Activated T-cell treated with anti-CD3 and anti-CD28 coated beads, Interleukin-2, amount 50 U/mL, for 1 hour (primary cell): Measurements from ENCODE around the gene RFX2.

Source experiments
- DNase-seq: peaks from one replicate; pipeline ENCODE4 v3.0.0-alpha.2; 2020

The RFX2 gene

DNA sequence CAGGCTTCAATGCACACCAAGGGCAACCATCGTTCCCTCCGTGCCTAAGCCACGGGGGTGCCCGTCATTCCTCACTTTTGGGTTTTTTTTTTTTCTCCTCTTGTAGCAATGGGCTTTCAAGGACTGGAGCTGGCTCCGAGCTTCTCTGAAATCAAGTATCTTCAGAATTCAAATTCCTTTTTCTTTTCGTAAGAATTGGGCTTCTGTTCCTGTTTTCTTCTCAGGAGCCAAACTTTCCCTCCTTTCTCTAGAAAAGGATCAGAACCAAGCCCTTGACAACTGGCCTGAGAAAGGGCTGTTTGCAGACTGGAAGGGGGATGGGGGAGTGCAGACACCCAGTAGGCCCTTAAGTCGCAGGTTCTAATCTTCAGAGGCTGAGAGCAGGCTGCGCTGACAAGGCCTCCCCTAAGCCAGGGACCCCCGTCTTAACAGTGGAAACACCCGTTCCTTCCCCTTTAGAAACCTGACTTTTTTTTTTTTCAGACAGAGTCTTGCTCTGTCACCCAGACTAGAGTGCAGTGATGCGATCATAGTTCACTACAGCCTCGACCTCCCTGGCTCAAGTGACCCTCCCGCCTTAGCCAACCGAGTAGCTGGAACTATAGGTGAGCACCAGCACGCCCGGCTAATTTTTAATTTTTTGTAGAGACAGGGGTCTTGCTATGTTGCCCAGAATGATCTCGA, 51.6 kb downstream of the RFX2 start:
- DNase-seq: no peak

DNA sequence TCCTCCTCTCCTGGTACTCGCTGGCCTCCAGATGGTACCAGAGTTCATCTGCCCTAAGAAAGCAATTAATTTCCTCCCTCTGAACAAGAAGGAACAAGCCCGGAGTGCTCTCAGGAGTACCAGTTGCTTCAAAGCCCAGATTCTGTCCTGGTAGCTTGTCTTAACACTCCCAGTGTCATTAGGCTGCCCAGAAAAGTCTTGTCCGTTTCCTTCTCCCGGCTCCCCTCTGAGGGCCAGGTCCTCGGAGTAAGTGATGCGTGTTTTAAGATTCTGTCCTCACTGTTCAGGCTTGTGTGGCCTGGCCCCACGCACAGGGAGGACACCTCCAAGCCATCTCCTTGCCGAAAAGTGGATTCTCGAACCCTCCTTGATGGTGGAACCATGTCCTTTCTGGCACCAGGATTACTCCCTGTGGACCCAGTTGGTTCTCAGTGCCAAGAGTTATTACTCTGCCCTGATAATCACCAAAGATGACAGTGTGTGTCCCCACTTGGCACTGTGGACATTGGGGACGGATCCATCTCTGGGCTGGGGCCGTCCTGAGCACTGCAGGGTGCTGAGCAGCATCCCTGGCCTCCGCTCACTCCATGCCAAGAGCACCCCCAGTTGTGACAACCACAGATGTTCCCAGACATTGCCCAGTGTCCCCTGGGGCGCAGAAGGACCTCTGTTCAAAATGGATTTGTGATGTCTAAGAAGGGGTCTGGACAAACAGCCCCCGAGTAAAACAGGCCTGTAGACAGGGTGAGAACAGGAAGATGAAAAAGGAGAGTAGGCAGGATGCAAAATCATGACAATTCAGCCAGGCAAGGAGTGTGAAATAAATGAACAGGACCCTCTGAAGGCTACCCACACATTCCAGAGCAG, 52.4 kb downstream of the RFX2 start:
- no peak for DNase-seq

DNA sequence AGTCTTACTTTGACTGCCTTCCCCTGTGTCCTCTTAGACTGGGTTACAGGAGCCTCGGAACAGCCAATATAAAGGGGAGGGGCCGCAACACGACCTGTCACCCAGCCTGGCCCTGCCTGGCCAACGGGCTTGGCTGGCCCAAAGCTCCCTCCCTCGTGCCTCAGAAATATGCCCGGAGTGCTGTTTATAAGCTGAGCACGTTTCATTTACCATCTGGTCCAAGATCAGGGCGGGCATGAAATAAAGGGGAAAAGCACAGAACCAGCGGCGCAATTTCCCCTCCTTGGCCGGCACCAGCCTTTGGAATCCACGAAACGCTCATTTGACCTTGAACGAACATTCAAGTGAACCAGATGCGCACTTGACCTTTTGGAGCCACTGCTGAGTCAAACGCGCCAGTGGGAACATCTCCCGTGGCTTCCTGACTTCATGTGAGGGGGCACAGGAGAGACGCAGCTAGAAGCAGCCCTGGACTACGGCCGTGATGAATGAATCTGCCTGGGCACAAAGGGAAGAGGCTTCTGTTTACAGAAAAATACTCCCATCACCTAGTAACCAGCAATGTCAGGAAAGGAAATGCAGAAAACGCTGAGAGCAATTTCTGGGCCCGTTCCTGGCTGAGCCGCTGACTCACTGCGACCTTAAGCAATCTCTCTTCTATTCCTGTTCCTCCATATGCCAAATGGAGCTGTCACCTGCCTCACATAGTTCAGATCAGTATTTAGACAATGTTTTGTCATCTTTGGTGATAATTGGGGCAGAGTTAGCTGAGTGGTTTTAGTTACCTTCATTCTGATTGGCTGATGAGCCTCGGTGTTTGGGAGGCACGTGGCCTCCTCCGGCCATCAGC, 53.3 kb downstream of the RFX2 start:
- no peak for DNase-seq

DNA sequence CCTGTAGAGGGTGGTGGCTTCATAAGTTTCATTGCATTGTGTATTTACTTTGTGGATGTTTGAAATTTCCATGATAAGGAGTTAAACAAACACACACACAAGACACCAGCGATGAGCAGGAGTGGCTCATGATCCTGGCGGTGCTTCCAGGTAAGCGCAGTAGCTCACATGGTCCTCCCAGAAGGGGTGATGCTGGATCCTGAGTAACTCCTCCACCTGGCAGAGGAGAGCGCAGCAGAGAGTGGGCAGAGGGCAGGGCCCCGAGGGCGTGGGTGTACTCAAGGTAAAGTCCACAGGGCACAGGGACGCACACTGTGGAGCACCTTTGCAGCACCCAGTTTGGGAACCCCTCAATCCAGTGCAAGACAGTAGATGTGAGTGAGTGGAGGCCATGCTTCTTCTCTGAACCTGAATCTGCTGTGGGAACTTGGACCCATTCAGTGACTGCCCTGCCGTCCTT, 54.0 kb downstream of the RFX2 start:
- DNase-seq: no peak

DNA sequence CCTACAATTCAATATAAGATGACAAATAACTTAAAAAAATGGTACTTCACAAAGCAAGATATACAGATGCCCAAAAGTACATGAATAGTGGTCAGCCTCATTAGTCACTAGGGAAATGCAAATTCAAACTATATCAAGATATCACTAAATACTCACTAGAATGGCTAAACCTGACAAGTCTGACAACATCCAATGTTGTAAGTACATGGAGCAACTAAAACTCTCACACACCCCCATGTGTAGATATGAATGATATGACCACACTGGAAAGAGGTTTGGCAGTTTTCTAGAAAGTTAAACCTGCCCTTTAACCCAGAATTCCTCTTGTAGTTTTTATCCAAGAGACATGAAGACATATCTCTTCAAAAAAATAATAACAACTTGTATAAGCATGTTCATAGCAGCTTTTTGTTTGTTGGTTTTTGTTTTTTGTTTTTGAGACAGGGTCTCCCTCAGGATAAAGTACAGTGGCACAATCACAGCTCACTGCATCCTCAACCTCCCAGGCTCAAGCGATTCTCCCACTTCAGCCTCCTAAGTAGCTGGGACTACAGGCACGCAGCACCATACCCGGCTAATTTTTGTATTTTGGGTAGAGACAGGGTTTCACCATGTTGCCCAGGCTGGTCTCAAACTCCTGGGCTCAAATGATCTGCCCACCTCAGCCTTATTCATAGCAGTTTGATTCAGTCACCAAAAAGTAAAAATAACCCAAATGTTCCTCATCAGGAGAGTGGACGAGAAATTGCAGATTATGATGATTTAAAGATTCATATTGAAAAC, 55.1 kb downstream of the RFX2 start:
- no peak for DNase-seq

DNA sequence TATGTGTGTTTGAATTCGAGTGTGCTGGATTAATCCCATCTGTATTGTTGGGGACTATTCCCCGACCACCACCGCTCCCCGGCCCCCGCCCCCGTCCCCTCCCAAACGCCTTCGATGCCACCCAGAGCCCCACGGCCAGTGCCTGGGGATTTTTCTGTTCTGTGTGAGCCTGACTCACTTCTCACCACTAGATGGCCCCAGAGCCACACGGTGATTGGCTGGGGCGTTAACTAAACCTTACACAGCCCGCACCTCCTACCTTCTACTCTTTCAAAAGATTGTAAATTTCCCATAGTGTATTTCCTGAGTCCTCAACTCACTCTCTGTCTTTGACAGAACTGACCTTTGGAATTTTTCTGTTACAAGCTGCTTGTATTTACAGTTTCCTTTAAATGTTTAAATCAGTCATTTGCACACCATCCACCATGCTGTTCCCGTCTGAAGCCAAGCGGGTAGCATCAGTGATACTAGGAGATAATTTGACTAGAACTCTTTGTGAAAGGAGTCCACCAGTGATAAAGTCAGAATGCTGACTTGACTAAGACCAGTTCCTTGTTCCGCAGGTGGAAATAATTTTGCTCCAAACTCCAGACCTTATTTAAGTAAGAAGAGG, 61.4 kb downstream of the RFX2 start:
- DNase-seq: peak; percentile 79

DNA sequence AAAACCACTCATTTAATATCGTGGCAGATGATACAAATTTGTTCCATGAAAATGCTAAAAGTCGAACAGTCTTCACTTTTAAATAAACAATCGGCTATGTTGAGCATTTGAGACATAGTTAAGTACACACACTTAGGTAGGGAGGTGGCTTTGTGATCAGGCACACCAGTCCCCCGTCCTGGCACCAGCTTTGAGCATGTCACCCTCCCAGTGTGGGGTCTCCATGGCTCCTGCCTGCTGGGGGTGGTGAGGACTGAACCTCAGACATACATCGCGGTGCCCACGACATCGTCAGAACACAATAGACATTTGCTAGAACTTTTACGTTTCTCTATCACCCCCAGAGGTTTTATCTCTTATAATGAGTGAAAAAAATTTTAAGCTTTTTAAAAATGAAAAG, 62.0 kb downstream of the RFX2 start:
- no peak for DNase-seq

DNA sequence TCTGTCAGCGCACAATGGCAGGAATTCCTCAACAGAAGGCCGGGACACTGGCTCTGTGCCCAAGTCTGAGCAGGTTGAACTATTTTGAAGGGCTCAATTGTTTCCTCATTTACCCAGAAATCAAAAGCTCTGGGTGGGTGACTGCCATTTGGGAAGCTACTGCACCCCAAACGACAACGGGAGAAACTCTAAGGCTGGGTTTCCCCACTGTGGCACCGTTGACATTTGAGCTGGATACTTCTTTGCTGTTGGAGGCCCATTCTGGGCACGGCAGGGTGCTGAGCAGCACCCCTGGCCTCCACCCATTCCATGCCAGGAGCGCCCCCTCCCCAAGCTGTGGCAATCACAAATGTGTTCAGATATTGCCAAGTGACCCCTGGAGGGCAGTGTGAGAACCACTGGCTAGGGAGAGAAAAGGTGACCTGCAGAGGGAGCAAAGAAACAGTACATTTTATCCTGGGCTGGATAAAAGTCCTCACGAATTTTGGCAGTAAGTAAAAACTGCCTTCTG, 62.5 kb downstream of the RFX2 start:
- no peak for DNase-seq

DNA sequence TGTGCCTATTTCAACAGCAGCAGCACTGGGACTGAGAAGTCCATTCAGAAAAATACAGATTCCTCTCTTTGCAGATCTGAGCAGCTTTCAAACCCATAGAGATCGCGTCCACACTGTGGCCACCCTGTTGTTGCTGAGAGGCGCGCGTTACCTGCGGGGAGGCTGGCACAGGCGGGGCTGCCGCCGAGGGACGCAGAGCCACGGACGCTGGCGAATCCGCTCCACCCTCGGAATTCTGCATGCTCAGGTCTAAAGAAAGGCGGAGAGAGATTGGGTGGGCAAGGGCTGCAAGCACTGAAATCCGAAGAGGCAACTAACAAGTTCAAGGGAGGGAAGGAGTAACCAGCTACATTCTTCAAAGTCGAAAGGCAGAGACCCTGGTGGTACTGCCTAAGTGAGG, 63.0 kb downstream of the RFX2 start:
- no peak for DNase-seq

DNA sequence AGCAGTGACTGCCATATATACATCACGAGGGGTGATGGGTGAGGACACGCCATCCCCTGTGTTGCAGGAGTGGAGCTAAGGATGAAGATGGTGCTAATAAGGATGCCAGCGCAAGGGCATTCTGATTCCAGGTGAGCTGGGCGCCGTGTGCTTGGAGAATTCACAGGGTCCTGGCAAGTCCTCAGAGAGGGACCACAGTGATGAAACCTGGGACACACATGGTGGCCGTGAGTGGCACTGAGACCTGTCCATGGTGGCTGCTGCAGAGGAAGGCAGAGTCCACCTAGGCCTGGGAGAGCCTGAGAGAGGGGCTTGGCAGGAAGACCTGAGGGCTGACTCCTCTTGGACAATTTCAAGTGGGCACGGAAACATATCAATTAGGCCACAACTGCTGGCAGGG, 65.2 kb downstream of the RFX2 start:
- no peak for DNase-seq

DNA sequence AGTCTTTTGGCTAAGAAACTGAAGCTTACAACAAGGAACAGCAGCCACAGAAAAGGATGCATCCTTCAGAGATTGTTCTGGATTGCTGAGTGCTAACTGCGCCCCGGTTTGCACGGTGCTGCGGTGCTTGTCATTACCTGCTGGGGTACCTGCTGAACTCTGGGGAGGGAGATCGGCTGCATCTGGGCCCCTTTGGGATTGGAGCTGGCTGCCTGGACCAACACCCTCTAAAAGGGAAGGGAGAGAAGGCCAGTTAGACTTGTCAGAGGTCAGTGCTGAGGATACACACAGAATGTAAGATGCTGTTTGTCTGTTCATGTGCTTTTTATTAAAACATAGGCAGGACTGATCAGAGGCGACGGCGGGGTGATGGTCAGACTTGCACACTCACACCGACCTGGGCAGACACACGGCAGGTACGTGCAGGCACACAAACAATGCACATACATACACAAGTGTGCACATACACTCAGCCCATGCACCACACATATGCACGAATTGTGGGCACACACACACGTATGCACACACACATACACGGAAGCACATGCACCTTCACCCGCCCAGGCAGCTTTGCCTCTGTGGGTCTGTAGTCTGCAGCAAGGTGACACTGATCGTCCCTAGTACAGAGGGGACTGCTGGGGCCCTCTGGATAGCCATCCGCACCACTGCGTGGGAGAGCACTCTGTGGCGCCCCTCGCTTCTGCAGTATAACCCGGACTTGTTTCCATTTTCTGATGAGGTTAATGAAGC, 66.1 kb downstream of the RFX2 start:
- no peak for DNase-seq

DNA sequence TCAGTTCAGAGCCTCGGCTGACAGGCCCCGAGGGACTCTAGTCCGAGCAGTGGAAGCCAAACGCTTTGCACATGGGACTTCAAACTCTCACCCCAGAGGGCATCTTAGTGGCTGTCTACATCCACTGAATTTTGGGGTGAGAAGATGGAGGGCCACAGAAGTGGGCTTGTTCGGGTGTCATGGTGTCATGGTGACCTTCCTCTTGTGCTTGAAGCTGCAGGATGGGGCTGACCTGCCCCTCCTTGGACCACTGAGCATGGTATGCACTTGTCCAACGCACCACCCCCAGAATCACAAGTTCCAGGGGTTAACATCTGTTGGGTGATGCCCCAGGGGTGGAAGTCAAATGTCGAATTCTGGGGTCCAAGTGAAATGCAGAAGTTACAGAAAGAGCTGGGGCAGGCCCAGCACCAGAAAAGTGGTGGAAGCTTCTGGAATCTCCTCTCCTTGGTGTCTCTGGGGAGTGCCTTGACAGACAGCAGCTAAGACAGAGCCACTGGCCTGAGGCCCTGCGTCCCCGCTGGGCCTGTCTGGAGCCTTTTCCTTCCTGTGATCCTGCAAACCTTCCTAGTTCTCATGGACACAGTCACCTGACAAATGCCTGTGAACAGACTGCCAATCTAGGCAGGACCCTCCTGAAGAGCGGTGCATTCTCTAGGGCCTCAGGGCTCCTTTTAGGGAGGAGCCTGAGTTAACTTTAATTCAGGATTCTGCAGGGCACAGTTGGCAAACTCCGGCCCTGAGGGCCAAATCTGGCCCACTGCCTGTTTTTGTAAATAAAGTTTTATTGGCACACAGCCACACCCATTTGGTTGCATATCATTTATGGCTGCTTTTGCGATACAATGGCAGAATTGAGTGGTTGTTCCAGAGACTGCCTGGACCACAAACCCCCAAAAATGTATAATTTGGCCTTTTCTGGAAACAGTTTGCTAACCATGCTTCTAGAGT, 67.2 kb downstream of the RFX2 start:
- DNase-seq: no peak

DNA sequence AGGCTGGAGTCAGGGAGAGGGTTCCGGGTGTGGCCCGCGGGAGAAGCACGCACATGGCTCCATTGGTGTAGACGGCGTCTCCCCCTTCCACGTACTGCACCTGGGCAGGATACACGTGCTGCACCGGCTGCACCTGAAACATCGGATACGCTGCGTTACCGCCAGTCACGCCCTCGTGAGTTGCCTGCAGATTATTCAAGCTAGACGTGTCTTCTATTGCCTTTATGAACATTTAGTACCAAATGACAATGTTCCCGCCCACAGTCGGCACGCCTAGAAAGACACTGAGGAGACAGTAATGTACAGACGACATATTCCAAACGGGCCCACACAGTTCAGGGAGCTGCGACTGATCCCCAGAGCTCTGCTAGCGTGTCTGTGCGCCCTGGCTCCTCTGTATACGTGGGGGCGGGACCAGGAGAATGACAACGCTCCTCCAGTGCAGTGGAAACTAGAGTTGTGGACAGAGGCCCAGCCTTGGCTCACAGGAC, 68.3 kb downstream of the RFX2 start:
- no peak for DNase-seq

DNA sequence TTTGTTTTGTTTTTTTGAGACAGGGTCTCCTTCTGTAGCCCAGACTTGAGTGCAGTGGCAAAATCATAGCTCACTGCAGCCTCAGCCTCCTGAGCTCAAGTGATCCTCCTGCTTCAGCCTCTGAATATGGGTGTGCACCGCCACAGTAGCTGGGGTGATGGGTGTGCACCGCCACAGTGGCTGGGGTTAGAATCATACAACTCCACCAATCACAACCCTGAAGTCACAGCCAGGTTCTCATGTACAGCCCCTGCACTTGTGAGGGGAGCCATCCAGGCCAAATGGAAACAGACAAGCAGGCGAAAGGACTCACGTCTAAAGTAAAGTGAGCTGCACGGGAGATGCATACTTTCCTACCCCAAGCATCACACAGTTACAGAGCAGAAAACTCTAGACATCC, 69.2 kb downstream of the RFX2 start:
- DNase-seq: no peak

DNA sequence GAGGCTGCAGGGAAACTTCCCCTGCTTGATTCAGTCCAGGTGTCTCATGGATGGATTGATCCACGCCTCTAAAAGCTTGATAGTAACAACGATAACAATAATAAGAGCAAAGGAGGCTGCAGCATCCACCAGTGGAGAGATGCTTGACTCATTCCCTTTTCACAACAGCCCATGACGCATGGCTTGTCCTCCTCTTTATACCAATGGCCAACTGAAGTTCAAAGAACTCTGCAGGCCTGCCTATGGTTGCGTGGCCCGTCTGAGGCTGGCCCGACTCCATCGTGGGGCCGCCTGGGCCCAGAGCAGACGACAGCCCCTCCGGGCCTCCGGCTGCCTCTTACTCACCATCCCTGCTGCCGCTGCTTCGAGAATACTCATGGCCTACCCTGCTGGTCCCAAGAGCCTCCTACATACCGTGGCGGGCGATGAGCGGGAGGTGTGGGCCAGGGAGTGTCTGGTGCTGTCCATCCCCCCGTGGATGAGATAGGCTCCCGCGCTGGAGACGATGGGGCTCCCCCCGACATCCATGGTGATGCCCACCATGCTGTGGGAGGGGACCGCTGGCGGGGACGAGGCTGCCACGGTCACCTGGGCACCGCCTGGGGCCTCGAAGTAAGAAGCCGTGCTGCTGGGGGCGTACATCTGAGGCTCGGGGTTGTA, 70.6 kb downstream of the RFX2 start:
- DNase-seq: no peak

DNA sequence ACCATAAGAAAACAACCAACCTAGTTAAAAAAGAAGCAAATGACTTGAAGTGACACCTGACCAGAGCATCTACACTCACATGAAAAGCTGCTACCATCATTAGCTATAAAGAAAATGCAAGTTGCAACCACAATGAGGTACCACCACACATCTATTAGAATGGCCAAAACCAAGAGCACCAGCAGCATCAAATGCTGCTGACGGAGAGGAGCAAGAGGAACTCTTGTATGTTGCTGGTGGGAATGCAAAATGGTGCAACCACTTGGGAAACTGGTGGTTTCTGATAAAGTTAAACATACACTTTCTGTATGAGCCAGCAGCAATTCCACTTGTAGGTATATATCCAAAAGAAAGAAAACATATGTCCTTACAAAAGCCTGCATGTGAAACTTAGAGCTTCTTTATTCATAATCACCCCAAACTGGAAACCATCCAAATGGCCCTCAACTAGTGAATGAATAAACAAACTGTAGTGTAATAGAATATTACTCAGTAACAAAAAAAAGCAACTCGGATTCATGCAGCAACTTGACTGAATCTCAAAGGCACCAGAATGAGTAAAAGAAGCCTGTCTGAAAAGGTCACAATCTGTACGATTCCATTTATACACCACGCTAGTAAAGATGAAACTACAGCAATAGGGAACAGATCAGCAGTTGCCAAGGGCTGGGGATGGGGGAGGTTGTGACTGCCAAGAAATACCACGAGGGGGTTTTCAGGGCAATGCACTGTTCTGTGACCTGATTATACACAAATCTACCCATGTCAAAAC, 71.5 kb downstream of the RFX2 start:
- DNase-seq: no peak

DNA sequence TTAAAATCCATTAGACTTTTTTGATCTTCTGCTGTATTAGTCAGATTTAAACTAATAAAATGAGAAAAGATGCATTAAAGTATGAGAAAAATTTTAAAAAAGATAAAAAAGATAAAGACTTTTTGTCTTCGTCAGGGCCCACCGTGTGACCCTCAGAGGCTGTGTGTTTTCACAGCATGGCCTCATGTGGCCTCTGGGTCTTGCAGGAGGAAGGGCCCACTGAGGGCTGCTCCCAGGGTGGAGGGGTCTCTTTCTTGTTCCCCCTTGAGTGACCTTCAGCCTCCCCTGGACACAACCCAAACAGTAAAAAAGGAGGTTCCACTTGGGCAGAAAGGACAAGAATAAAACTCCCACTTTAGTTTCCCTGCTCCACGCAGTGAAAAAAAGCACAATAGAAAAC, 75.3 kb downstream of the RFX2 start:
- DNase-seq: no peak

DNA sequence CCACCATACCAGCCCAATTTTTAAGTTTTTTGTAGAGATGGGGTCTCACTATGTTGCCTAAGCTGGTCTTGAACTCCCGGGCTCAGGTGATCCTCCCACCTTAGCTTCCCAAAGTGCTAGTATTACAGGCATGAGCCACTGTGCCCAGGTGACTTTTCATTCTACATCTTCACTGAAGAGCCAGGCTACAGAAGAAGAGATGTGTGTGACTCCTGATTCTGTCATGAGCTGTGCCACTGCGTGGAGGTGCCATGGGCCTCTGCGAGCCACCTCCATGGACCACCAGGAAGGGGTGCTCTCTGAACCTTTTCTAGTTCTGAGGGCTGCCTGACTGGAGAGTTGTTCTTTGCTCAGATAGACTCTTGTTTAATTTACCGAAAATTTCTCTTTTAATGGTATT, 75.8 kb downstream of the RFX2 start:
- DNase-seq: no peak
